Measurements from ENCODE around the gene RASEF.

Gene RASEF

GRCh38 chr9:83012168-83012921, 50.6 kb downstream of the RASEF start:
- no peak for DNase-seq

DNA sequence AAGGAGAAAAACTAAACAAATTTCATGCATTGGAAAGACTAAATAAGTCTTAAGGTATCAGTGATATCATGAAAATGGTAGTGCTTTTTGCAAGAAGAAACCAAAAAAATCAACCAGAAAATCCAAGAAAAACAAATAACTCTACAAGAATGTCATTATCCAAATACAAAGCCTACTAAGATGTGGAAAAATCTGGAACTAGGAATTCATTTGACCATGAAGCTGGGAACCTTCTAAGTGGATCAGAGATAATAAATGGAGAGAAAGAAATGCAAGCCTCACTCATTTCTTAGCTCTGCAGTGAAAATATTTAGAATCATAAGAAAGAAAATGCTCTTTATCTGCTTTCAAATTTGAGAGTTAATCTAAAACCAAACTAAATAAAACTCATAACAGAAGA, 51.3 kb downstream of the RASEF start:
- DNase-seq = no peak

- no peak for DNase-seq
Measured at GRCh38 chr9:83007521-83008300, 55.2 kb downstream of the RASEF start.

GRCh38 chr9:83006378-83006777, 56.6 kb downstream of the RASEF start:
- DNase-seq = no peak

GRCh38 chr9:83005963-83006362, 57.0 kb downstream of the RASEF start:
- no peak for DNase-seq

- no peak for DNase-seq
Measured at GRCh38 chr9:83005361-83005760, 57.6 kb downstream of the RASEF start.

DNA sequence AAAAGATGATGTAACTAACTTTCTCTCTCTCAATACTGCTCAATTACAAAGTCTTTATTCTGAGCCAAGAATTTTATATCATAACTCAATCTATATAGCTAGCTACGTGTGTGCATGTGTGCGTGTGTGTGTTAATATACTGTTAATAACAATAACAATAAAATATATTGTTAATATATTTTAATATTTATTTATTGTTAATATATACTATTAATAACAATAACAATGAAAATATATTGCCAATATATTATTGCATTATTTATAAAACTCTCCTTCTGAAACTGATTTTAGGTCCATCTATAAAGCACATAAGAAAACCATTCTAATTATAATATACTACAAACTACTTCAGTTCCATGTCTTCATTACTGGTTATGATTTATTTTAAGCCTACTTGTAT, 60.6 kb downstream of the RASEF start:
- no peak for DNase-seq

DNA sequence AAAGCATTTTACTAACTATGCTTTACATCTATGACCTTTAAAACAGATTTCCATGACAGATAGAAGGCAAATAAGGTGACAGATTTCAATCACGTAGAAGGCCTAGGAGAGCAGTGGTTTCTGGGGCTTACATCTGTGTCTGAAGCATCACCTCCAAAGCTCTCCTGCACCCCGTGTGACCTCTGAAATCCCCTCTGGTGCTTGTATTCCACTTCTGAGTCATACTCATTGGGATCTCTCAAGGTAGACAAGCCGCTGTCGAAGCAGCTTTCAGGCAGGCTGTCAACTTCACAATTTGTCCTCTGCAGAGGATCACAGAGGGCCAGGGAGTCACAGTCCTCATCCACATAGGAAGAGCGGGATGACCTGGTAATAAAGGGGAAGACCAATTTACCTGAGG, 62.2 kb downstream of the RASEF start:
- no peak for DNase-seq

- DNase-seq = no peak
Measured at GRCh38 chr9:82998409-82998808, 64.5 kb downstream of the RASEF start.

DNA sequence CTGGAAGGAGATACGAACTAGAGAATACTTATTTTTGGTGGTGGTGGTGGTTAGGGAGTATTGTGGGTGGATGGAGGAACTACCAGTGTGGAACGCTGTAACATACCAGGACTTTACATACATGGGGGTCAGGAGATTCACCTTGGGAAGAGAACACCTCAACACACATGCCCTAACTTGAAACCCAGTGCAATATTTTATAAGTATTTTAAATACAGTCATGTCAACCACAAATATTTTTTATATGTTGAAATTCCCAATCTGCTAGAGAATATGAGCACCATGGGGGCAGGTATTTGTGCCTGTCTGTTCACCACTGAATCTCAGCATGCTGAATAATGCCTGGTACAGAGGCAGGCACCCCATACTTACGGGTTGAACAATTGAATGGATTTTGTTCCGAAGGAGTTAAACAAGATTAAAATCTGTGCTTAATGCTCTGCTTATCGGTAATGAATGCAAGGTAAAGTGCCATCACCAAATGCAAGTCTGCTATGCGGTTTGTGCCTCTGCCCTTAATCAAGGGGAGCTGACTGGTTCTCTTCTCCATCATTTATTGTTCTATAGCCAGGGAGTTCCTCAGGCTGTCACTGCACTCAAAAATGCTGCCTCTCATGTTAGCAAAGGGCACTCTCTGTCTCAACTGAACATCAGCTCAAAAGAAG, 65.3 kb downstream of the RASEF start:
- no peak for DNase-seq

DNA sequence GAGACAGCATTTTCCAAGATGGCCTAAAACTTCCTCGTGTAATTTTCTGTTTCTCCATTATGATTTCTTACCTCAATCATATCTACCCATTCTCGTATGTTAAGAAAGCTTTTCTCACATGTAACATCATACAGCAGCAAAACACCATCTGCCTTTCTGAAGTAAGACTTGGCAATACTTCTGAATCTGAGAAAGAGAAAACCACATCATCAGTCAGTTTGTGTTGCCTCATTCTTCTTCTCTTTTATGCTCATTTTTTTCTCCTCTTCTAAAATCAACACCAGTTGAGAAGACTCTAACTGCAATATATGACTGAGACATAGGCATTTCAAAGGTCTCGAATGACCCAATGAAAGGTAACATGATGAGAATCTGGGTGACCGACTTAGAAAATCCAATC, 66.0 kb downstream of the RASEF start:
- DNase-seq = no peak

- no peak for DNase-seq
Measured at GRCh38 chr9:82993856-82994605, 68.9 kb downstream of the RASEF start.

DNA sequence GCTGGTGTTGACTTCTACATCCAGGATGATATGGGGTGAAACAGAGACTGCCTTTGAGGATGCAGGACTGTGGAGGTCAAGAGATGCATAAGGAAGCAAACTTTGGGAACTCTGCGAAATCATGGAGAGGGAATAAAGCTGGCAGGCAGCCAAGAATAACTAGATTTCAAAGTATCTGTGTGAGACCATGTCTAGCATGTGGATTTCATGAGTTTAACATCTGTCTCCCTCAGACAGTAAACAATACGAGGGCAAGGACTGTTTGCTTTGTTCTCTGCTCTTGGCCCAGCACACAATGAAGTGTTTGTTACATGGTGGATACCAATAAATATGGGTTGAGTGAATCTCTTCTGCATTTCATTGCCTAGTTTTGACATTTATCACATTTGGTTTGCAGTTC, 71.3 kb downstream of the RASEF start:
- DNase-seq = no peak

DNA sequence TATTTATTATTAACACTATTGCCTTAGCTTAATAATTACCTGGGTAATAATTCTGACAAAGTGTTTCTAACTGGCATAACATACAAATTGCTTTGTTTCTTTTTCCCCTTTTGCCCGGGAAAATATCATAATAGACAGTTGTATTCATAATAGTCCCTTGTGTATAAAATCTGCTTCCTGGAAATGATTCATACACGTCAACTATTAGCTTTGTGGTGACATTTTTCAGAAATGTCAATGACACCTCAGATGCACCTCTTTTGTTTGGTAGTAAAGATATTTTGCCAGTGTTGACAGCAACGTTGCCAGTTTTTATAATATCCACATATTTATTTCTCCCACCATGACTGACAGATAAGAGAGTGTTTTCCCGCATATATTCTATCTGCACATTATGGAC, 73.0 kb downstream of the RASEF start:
- no peak for DNase-seq

- no peak for DNase-seq
Measured at GRCh38 chr9:82988488-82988887, 74.5 kb downstream of the RASEF start.

DNA sequence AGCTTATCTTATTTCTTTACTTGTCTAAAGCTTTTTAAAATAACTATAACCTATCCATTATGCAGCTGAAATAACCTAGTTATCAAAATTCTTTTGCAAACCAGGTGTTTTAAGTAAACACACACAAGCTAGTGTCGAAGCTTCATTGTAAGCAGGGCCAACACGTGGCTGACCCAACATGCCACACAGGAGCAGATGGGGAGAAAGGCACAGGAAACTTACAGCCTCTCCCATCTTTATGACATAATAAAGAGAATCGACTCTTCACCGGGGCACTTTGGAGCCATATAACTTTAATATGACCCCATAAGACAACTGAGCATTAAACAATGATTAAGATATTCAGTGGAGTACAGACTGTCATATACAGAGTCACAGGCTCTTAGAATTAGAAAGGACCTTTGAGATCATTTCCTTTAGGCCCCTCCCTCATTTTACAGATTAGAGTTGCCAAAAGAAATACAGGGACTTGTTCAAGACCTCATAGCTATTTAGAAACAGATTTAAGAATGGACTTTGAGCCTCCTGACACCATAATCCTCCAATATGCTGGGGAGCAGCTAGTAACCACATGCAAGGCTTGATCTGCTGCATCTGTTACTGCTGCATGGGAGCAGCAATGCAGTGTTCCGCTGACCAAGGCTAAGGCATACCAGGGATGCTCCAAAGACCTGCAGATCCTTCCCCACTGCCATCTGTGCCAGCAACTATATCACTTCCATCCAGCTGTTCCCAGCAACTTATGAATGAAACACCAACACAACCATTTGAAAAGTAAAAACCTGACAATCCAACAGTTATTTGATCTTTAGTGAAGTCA, 75.4 kb downstream of the RASEF start:
- DNase-seq = no peak

- no peak for DNase-seq
Measured at GRCh38 chr9:82981552-82981951, 81.4 kb downstream of the RASEF start.

DNA sequence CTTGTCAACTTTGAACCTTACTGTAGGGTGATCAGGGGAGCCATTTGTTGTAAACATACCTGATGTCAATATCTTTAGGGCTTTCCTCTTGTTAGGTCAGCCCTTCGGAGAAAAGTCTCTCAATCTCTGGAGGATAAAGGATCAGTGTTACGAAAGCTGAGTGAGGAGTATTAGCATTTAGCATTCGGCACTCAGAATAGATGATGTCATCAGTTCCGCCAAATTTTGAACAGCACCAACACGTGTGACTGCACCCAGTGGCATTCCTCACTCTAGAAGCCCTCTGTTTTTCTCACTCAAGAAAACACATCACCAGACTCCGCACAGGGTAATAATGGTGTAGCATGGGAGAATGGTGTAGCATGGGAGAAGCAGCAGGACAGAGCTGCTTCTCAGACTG, 87.8 kb downstream of the RASEF start:
- DNase-seq = no peak

DNA sequence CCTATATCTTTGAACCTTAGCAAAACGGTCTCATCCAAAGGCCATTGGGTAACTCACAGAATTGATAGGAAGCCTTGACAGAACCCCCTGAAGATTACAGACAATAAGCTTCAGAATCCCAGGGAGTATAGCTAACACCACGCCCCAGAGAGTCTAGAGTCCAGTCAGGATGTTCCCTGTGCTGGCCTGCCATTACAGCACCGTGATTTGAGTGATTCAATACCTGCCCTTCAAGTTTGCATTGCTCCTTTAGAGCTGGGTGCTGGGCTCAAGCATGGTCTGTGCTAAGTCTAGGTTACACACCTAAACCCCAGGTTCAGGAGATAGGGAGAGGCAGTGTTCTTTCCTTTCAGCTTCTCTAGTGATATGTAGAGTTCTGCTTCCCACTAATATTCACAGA, 90.5 kb downstream of the RASEF start:
- DNase-seq = no peak

DNA sequence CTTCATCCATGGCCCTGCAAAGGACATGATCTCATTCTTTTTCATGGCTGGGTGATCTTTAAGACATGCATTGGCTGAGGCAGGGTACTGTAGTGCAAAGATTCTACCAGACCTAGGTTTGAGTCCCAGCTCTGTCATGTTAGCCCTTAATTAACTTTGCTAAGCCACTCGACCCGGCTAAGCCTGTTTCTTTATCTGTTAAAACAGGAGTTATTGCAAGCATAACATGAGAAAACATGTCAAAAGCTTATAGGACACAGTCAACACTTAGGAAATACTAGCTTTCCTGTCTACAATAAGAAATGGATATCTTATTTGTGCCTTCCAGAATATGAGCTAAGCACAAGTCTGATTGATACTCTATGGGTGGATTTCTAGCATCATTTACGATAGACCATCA, 92.6 kb downstream of the RASEF start:
- DNase-seq = no peak

- DNase-seq = no peak
Measured at GRCh38 chr9:82969291-82969690, 93.7 kb downstream of the RASEF start.

DNA sequence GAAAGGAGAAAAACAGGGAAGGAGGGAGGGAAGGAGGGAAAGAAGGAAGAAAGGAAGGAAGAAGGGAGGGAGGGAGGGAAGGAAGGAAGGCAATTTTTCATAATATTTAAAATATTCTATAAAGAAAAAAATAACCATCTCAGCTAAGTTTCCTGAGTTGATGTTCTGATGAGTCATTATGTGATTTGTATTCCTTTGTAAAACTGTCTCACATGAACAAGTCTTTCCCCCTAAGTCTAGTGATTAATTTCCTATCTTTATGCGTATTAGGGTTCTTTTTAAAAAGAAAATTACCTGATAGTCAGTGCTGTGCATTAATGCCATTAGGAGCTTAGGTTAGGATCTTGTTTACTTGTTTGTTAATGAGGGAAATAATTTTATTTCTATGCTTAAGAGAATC, 94.1 kb downstream of the RASEF start:
- DNase-seq = no peak
